Measurements from ENCODE around the gene UBAC1. TPM values are rescaled to one million over a fixed set of nuclear protein-coding genes. Genes with fewer than 3 reads are reported as not detected.

The UBAC1 gene
- total and polyA plus RNA-seq, 9 of the 15 experiments (the other 6 are each of a cell fraction or from before 2014, with no cell fraction given) = 94.0 to 399 (median 228) TPM

GRCh38 chr9:135951889-135952663 is 9.1 kb downstream of the UBAC1 start (continued):
- TF ChIP-seq ZMIZ1 (IDR thresholded peaks at IDR 0.05; ENCODE audit: low read depth in 2 of 2, low read length in 2 of 2) (peak in 1 of 2 experiments; percentile 97; a peak in 2 of 4 replicates), ZNF764 (CRISPR knock-in tag; IDR thresholded peaks at IDR 0.05; ENCODE audit: low read depth) (no peak), ZNF3 (CRISPR knock-in tag; IDR thresholded peaks at IDR 0.05) (no peak), CREB1 (IDR thresholded peaks at IDR 0.05) (peak; percentile 82), CREB1 (CRISPR knock-in tag; IDR thresholded peaks at IDR 0.05) (peak; percentile 68; the same call in 1 of the 2 replicates), RAD51 (IDR thresholded peaks at IDR 0.05; ENCODE audit: borderline replicate concordance, low read depth) (no peak; the same call in 1 of the 2 replicates), LEF1 (IDR thresholded peaks at IDR 0.05) (peak; percentile 95), PHF8 (IDR thresholded peaks at IDR 0.05; ENCODE audit: borderline replicate concordance, low read length) (no peak), ETV1 (tag; conservative IDR thresholded peaks at IDR 0.05; ENCODE audit: low read depth) (peak; percentile 66), TAL1 (IDR thresholded peaks at IDR 0.05) (peak; percentile 99), ZBTB7A (IDR thresholded peaks at IDR 0.05; ENCODE audit: borderline replicate concordance, control insufficient read depth, low read depth, low read length) (peak; percentile 88), ZEB2 (IDR thresholded peaks at IDR 0.05) (peak; percentile 95), ZNF280A (IDR thresholded peaks at IDR 0.05; ENCODE audit: low read depth, partially characterized antibody) (no peak), CBX3 (IDR thresholded peaks at IDR 0.05; ENCODE audit: borderline replicate concordance in 1 of 2, low read length in 2 of 2) (peak in 1 of 2 experiments; percentile 75; a peak in 1 of 3 replicates), WHSC1 (IDR thresholded peaks at IDR 0.05; ENCODE audit: low read length) (peak; percentile 33), CBX2 (IDR thresholded peaks at IDR 0.05; ENCODE audit: insufficient read depth, low read length, poor library complexity, severe bottlenecking) (no peak), BACH1 (tag; IDR thresholded peaks at IDR 0.05) (no peak; the same call in none of the 2 replicates), HEY1 (CRISPR knock-in tag; IDR thresholded peaks at IDR 0.05; ENCODE audit: borderline replicate concordance) (no peak; the same call in 1 of the 2 replicates), THRAP3 (IDR thresholded peaks at IDR 0.05; ENCODE audit: borderline replicate concordance) (no peak), CTBP1 (IDR thresholded peaks at IDR 0.05; ENCODE audit: borderline replicate concordance) (peak; percentile 99), ZNF695 (CRISPR knock-in tag; IDR thresholded peaks at IDR 0.05) (no peak), SRSF7 (optimal IDR thresholded peaks at IDR 0.05; ENCODE audit: low read depth, low read length) (no peak), POLR3A (IDR thresholded peaks at IDR 0.05; ENCODE audit: borderline replicate concordance, extremely low read depth, insufficient read depth, insufficient read length) (no peak), DNMT1 (IDR thresholded peaks at IDR 0.05) (no peak), ZNF75A (CRISPR knock-in tag; IDR thresholded peaks at IDR 0.05) (no peak; the same call in 1 of the 2 replicates)
